K562 (cell line): ENCODE measurements around the gene RTN4. TPM values are rescaled to one million over a fixed set of nuclear protein-coding genes. Genes with fewer than 3 reads are reported as not detected.

Experiments
- CEBPB ChIP-seq: fragments of 450-650 bp; IDR thresholded peaks from 2 replicates; pipeline ENCODE4 v1.6.1; 2016; ENCODE audit warnings: missing genetic modification characterization, missing compliant biosample characterization
- CREBBP ChIP-seq: IDR thresholded peaks from one replicate; pipeline ENCODE4 v1.6.1; 2012; ENCODE audit warnings: low read depth, mild to moderate bottlenecking, control low read depth, inconsistent platforms, low read length
- MIER1 ChIP-seq: fragments of 450-650 bp; IDR thresholded peaks from 2 replicates; pipeline ENCODE4 v1.6.1; 2016; ENCODE audit warnings: antibody characterized with exemption, mild to moderate bottlenecking, low read depth
- MTA3 ChIP-seq: fragments of 450-650 bp; formaldehyde crosslinking; IDR thresholded peaks from 2 replicates; pipeline ENCODE4 v1.6.1; 2017; ENCODE audit warnings: mild to moderate bottlenecking, borderline replicate concordance
- SP2 ChIP-seq: IDR thresholded peaks from 2 replicates; pipeline ENCODE4 v1.6.1; 2011; ENCODE audit warnings: mild to moderate bottlenecking, low read depth, low read length, moderate library complexity; ENCODE audit not compliant: poor library complexity, severe bottlenecking; ENCODE audit errors: extremely low read depth
- TBP ChIP-seq: optimal IDR thresholded peaks from 2 replicates; pipeline ENCODE3; 2011; ENCODE audit warnings: low read depth, low read length, improper control_type of control experiment
- ZBTB17 ChIP-seq: fragments of 450-650 bp; formaldehyde crosslinking; IDR thresholded peaks from 2 replicates; pipeline ENCODE4 v1.4.0; 2020; ENCODE audit warnings: mild to moderate bottlenecking
- ZNF274 ChIP-seq: IDR thresholded peaks from 2 replicates; pipeline ENCODE4 v1.6.1; 2011; ENCODE audit warnings: low read depth, mild to moderate bottlenecking, low read length, moderate library complexity, borderline replicate concordance
- polyA plus RNA-seq, 8 experiments: library from polyadenylated mRNA; depleted of rRNA in 4 of 8; stranded (reverse) in 5 of 8; unstranded in 3 of 8; fragments of >200 nt; fragmentation: Nextera tagmentation in 2 of 8; fragmentation: Illumina TruSeq in 1 of 8; extraction: Ambion mirVana in 2 of 8; extraction: Trizol in 1 of 8; gene quantifications; 2 replicates each; pipeline versions ENCODE4 v1.2.1 to v1.2.3, GENCODE V29; 2011 to 2014; ENCODE audit warnings: inconsistent platforms in 1 of 8, missing spikeins in 1 of 8
- total RNA-seq, 7 experiments: library from RNA; depleted of rRNA in 6 of 7; stranded (reverse); fragments of >200 nt in 6 of 7; fragmentation: Illumina TruSeq in 2 of 7; extraction: Trizol in 2 of 7; gene quantifications; 2 replicates each; pipeline versions ENCODE4 v1.2.1 to v1.2.3, GENCODE V29; 2011 to 2021; ENCODE audit warnings: low replicate concordance in 1 of 7
- TF ChIP-seq, protein P1 (sequence below), 2 experiments: fragments of 450-650 bp in 1 of 2; sonication (generic) in 1 of 2; formaldehyde crosslinking in 1 of 2; IDR thresholded peaks; 2 replicates each; pipeline versions ENCODE4 v1.7.1 to v1.9.0; 2016 to 2022; ENCODE audit warnings: inconsistent platforms in 1 of 2, mild to moderate bottlenecking in 1 of 2, missing genetic modification reagents in 1 of 2

RTN4 gene
- total and polyA plus RNA-seq, 9 of the 15 experiments (the other 6 are each of a cell fraction or from before 2014, with no cell fraction given), result 73.0 to 248 (median 116) TPM

DNA sequence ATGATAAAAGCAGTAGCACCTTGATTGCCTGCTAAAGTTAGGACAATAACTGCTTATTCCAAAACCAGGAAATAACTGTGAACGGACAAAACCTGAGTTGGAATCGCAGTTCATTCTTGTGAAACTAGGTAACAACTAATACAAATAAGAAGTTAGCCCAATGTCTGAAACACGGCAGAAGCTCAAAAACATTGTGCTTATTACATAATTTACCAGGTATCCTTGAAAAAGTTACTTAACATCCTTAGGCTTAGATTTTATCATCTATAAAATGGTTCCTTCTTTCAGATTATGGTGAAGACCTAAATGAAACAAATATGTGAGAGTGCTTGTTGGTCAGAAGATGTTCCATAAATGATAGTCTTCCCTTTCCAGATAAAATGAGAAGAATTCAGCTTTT is 32.4 kb downstream of the RTN4 start (continued):
- TF ChIP-seq, protein P1, sequence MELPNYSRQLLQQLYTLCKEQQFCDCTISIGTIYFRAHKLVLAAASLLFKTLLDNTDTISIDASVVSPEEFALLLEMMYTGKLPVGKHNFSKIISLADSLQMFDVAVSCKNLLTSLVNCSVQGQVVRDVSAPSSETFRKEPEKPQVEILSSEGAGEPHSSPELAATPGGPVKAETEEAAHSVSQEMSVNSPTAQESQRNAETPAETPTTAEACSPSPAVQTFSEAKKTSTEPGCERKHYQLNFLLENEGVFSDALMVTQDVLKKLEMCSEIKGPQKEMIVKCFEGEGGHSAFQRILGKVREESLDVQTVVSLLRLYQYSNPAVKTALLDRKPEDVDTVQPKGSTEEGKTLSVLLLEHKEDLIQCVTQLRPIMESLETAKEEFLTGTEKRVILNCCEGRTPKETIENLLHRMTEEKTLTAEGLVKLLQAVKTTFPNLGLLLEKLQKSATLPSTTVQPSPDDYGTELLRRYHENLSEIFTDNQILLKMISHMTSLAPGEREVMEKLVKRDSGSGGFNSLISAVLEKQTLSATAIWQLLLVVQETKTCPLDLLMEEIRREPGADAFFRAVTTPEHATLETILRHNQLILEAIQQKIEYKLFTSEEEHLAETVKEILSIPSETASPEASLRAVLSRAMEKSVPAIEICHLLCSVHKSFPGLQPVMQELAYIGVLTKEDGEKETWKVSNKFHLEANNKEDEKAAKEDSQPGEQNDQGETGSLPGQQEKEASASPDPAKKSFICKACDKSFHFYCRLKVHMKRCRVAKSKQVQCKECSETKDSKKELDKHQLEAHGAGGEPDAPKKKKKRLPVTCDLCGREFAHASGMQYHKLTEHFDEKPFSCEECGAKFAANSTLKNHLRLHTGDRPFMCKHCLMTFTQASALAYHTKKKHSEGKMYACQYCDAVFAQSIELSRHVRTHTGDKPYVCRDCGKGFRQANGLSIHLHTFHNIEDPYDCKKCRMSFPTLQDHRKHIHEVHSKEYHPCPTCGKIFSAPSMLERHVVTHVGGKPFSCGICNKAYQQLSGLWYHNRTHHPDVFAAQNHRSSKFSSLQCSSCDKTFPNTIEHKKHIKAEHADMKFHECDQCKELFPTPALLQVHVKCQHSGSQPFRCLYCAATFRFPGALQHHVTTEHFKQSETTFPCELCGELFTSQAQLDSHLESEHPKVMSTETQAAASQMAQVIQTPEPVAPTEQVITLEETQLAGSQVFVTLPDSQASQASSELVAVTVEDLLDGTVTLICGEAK (IDR thresholded peaks at IDR 0.05), result no peak
- TF ChIP-seq, protein P1 (CRISPR knock-in tag; IDR thresholded peaks at IDR 0.05), result no peak
- TF ChIP-seq CREBBP (no peak), CEBPB (tag) (no peak), MTA3 (no peak), ZBTB17 (no peak), SP2 (no peak), TBP (no peak), ZNF274 (no peak), MIER1 (no peak)
